Vagina (tissue), 2 donors: ENCODE results near the gene PMF1. TPM values are rescaled to one million over a fixed set of nuclear protein-coding genes. Genes with fewer than 3 reads are reported as not detected.

ENCODE experiments used
- DNase-seq, 2 donors: peaks; one replicate each; pipeline ENCODE4 v3.0.0-alpha.2; 2017; ENCODE audit errors: extremely low spot score in 2 of 2
- H3K27ac ChIP-seq: fragments of 200-600 bp; sonication (generic); one replicate; pipeline ENCODE4 v1.5.1; 2019
- H3K27me3 ChIP-seq: fragments of 200-600 bp; sonication (generic); one replicate; pipeline ENCODE4 v1.5.1; 2019
- H3K36me3 ChIP-seq, 2 donors: fragments of 200-600 bp; sonication (generic); one replicate each; pipeline ENCODE4 v1.5.1; 2017 to 2019
- H3K4me1 ChIP-seq: fragments of 200-600 bp; sonication (generic); one replicate; pipeline ENCODE4 v1.5.1; 2019
- H3K4me3 ChIP-seq, 2 donors: fragments of 200-600 bp; sonication (generic); 1 replicate in 1 of 2; 2 replicates in 1 of 2; pipeline ENCODE4 v1.5.1; 2016 to 2019
- H3K9me3 ChIP-seq: fragments of 200-600 bp; sonication (generic); one replicate; pipeline ENCODE4 v1.5.1; 2019
- POLR2A ChIP-seq, 2 donors: fragments of 450-650 bp; IDR thresholded peaks; one replicate each; pipeline ENCODE4 v1.6.1; 2017; ENCODE audit warnings: antibody characterized with exemption in 2 of 2, mild to moderate bottlenecking in 2 of 2, moderate library complexity in 2 of 2
- POLR2AphosphoS5 ChIP-seq, 2 donors: sonication (generic); formaldehyde crosslinking; IDR thresholded peaks; one replicate each; pipeline ENCODE4 v1.9.0; 2017; ENCODE audit warnings: antibody characterized with exemption in 2 of 2, mild to moderate bottlenecking in 2 of 2, low read depth in 1 of 2; ENCODE audit not compliant: insufficient read depth in 1 of 2
- intact Hi-C: fragments of 100-400 bp; cut with DNase I; formaldehyde crosslinking; loops from one replicate; pipeline ENCODE4 v1.15.1; 2023
- total RNA-seq: library from RNA; depleted of rRNA; stranded (reverse); fragments of >200 nt; gene quantifications from one replicate; pipeline ENCODE4 v1.2.3, GENCODE V29; 2016
- TF ChIP-seq, protein P1 (sequence below), 3 experiments: fragments of 450-650 bp in 2 of 3; fragments of 200-600 bp in 1 of 3; sonication (generic) in 1 of 3; IDR thresholded peaks; one replicate each; pipeline ENCODE4 v1.5.1; 2017 to 2019; ENCODE audit warnings: antibody characterized with exemption in 3 of 3, mild to moderate bottlenecking in 2 of 3, moderate library complexity in 2 of 3

PMF1 gene
- total RNA-seq, 1 donor from 2014 or later = 44.7 TPM

GRCh38 chr1:156221986-156222692, 9.3 kb downstream of the PMF1 start:
- peaks cover 21% of the 10 kb centered on the region for H3K4me1 ChIP-seq
- TF ChIP-seq, protein P1, sequence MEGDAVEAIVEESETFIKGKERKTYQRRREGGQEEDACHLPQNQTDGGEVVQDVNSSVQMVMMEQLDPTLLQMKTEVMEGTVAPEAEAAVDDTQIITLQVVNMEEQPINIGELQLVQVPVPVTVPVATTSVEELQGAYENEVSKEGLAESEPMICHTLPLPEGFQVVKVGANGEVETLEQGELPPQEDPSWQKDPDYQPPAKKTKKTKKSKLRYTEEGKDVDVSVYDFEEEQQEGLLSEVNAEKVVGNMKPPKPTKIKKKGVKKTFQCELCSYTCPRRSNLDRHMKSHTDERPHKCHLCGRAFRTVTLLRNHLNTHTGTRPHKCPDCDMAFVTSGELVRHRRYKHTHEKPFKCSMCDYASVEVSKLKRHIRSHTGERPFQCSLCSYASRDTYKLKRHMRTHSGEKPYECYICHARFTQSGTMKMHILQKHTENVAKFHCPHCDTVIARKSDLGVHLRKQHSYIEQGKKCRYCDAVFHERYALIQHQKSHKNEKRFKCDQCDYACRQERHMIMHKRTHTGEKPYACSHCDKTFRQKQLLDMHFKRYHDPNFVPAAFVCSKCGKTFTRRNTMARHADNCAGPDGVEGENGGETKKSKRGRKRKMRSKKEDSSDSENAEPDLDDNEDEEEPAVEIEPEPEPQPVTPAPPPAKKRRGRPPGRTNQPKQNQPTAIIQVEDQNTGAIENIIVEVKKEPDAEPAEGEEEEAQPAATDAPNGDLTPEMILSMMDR (IDR thresholded peaks at IDR 0.05) = no peak
- TF ChIP-seq POLR2A (IDR thresholded peaks at IDR 0.05) (no peak), POLR2AphosphoS5 (IDR thresholded peaks at IDR 0.05; ENCODE audit: insufficient read depth in 1 of 2, low read depth in 1 of 2) (no peak)
- H3K36me3 ChIP-seq = peaks cover 0 to 49% of the 10 kb centered on the region in 2 donors
- H3K27me3 ChIP-seq = no peaks in the 10 kb centered on the region
- DNase-seq = no peak
- intact Hi-C loops = no loop called here
- no peak overlapping the region for H3K27ac ChIP-seq
- H3K4me3 ChIP-seq = no peak overlapping the region
- H3K9me3 ChIP-seq = no peaks in the 10 kb centered on the region

DNA sequence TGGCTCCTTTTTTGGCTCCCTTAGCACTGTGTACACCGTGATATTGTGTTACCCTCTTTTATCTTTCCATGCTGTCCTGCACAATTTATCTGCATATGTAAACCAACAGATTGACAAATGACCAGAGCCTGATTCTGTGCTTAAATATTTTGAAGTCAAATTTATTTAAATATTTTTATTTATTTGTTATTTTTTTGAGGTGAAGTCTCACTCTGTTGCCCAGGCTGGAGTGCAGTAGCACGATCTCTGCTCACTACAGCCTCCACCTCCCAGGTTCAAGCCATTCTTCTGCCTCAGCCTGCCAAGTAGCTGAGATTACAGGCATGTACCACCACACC, 12.8 kb downstream of the PMF1 start:
- intact Hi-C loops = loop anchor here (2.0 kb wide), 2 partner anchors 79 to 133 kb away; no protein-coding TSS in a partner anchor
- no peak overlapping the region for H3K27ac ChIP-seq
- H3K9me3 ChIP-seq = no peaks in the 10 kb centered on the region
- TF ChIP-seq POLR2A (IDR thresholded peaks at IDR 0.05) (no peak), POLR2AphosphoS5 (IDR thresholded peaks at IDR 0.05; ENCODE audit: insufficient read depth in 1 of 2, low read depth in 1 of 2) (no peak)
- TF ChIP-seq, protein P1 (IDR thresholded peaks at IDR 0.05) = peak in 1 of 3 experiments; percentile 54
- H3K27me3 ChIP-seq = no peaks in the 10 kb centered on the region
- peaks cover 8% of the 10 kb centered on the region for H3K4me1 ChIP-seq
- no peak for DNase-seq
- no peak overlapping the region for H3K4me3 ChIP-seq
- peaks cover 0 to 52% of the 10 kb centered on the region in 2 donors for H3K36me3 ChIP-seq

GRCh38 chr1:156226116-156226538, 13.3 kb downstream of the PMF1 start:
- H3K36me3 ChIP-seq = peaks cover 0 to 47% of the 10 kb centered on the region in 2 donors

GRCh38 chr1:156226782-156227181, 14.0 kb downstream of the PMF1 start:
- Histone ChIP-seq H3K27me3 (no peaks in the 10 kb centered on the region), H3K4me1 (peaks cover 8% of the 10 kb centered on the region), H3K36me3 (peaks cover 0 to 42% of the 10 kb centered on the region in 2 donors), H3K4me3 (no peak overlapping the region), H3K27ac (no peak overlapping the region), H3K9me3 (no peaks in the 10 kb centered on the region)
- intact Hi-C loops = loop anchor here (2.0 kb wide), 1 partner anchor 80 kb away; no protein-coding TSS in a partner anchor
- DNase-seq = peak in 1 of 2 donors; percentile 83
- no peak for TF ChIP-seq POLR2A (IDR thresholded peaks at IDR 0.05)
- TF ChIP-seq, protein P1 (IDR thresholded peaks at IDR 0.05) = no peak
- no peak for TF ChIP-seq POLR2AphosphoS5 (IDR thresholded peaks at IDR 0.05; ENCODE audit: insufficient read depth in 1 of 2, low read depth in 1 of 2)

More at GRCh38 chr1:156226116-156226538, 13.3 kb downstream of the PMF1 start:
- H3K9me3 ChIP-seq = no peaks in the 10 kb centered on the region
- H3K27me3 ChIP-seq = no peaks in the 10 kb centered on the region
- TF ChIP-seq, protein P1 (IDR thresholded peaks at IDR 0.05) = no peak
- TF ChIP-seq POLR2A (IDR thresholded peaks at IDR 0.05) = no peak
- TF ChIP-seq POLR2AphosphoS5 (IDR thresholded peaks at IDR 0.05; ENCODE audit: insufficient read depth in 1 of 2, low read depth in 1 of 2) = no peak
- intact Hi-C loops = loop anchor here (2.0 kb wide), 1 partner anchor 79 kb away; no protein-coding TSS in a partner anchor
- DNase-seq = no peak
- H3K27ac ChIP-seq = no peak overlapping the region
- H3K4me3 ChIP-seq = no peak overlapping the region
- H3K4me1 ChIP-seq = peaks cover 8% of the 10 kb centered on the region

DNA sequence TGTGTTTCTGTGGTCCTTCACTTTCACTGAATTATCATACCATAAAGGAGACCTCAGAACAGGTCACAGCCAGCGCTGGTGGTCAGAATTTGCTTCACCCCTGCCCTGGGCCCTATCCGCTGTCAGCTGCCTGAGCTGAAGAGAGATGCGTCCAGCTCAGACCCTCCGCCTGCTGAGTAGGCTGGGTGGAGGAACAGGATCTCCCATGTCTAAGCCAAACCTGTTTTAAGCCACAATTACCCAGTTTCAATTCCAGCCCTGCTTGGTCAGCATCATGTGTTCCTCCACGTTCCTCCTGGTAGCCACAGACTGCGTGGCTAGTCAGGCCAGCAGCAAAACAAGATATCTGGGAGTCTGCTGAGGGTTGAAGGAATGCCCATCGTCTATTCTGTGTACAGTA, 15.7 kb downstream of the PMF1 start:
- Histone ChIP-seq H3K9me3 (no peaks in the 10 kb centered on the region), H3K36me3 (peaks cover 0 to 32% of the 10 kb centered on the region in 2 donors), H3K27ac (no peak overlapping the region), H3K4me3 (no peak overlapping the region), H3K4me1 (peaks cover 8% of the 10 kb centered on the region), H3K27me3 (no peaks in the 10 kb centered on the region)
- TF ChIP-seq POLR2AphosphoS5 (IDR thresholded peaks at IDR 0.05; ENCODE audit: insufficient read depth in 1 of 2, low read depth in 1 of 2) (no peak), POLR2A (IDR thresholded peaks at IDR 0.05) (no peak)
- TF ChIP-seq, protein P1 (IDR thresholded peaks at IDR 0.05) = no peak
- DNase-seq = no peak
- intact Hi-C loops = no loop called here
